Measurements from ENCODE around the gene ZNF778. TPM values are rescaled to one million over a fixed set of nuclear protein-coding genes. Genes with fewer than 3 reads are reported as not detected.

Gene ZNF778
- total and polyA plus RNA-seq, 2 of the 8 experiments (the other 6 are each of a cell fraction or from before 2014, with no cell fraction given) = 9.5 to 21.9 TPM

DNA sequence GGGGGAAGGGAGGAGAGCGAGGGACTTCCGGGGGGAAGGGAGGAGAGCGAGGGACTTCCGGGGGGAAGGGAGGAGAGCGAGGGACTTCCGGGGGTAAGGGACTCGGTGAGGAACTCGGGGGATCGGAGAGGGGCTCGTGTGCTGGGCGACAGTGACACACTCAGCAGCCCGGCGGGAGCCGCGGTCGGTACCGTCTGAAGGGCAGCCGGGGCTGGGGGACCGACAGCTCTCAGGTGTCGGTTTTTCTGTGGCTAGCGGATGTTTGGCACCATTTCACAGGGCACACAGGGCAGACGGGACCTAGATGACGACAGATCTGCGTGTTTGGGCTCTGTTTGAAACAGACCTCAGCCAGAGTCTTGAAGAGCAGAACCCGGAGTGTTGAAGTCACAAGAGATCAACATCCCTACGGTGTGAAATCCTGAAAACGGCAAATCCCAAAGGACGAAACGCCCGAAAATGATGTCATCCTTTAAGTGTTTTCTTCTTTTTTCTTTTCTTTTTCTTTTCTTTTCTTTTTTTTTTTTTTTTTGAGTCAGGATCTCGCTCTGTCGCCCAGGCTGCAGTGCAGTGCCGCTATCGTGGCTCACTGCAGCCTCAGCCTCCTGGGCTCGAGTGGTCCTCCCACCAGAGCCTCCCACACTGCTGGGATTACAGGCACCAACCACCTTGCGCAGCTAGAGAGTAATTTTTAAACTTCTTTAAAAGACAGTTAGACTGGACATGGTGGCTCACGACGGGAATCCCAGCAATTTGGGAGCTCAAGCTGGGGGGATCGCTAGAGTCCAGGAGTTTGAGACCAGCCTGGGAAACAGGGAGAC lies 23.9 kb downstream of the ZNF778 start (continued):
- TF ChIP-seq PHF8 (conservative IDR thresholded peaks at IDR 0.05; ENCODE audit: low read depth, low read length) (peak; percentile 90), KDM4A (IDR thresholded peaks at IDR 0.05; ENCODE audit: low read depth, low read length, severe bottlenecking) (peak; percentile 2), KDM5A (IDR thresholded peaks at IDR 0.05; ENCODE audit: low read length) (0 out of 2 replicates have a peak, but pooled peaks have one; percentile 31), FOSL1 (IDR thresholded peaks at IDR 0.05; ENCODE audit: insufficient read depth, low read depth, low read length) (no peak), BCL11A (IDR thresholded peaks at IDR 0.05; ENCODE audit: low read depth in 2 of 2, low read length in 2 of 2) (no peak), RBBP5 (IDR thresholded peaks at IDR 0.05; ENCODE audit: borderline replicate concordance, low read depth, low read length) (peak; percentile 44; the same call in 1 of the 2 replicates), SP4 (IDR thresholded peaks at IDR 0.05; ENCODE audit: low read length) (0 out of 2 replicates have a peak, but pooled peaks have one; percentile 65), RFX5 (IDR thresholded peaks at IDR 0.05; ENCODE audit: borderline replicate concordance, low read depth, low read length) (no peak), TBP (IDR thresholded peaks at IDR 0.05; ENCODE audit: low read depth, low read length) (peak; percentile 62; the same call in 1 of the 2 replicates), SIN3A (conservative IDR thresholded peaks at IDR 0.05 in 1 of 2, IDR thresholded peaks at IDR 0.05 in 1 of 2; ENCODE audit: low read depth in 1 of 2, low read length in 2 of 2) (peak in 1 of 2 experiments; percentile 65; a peak in 1 of 4 replicates), EGR1 (IDR thresholded peaks at IDR 0.05; ENCODE audit: borderline replicate concordance, low read depth, low read length) (0 out of 2 replicates have a peak, but pooled peaks have one; percentile 26), CEBPB (IDR thresholded peaks at IDR 0.05; ENCODE audit: low read depth, low read length) (no peak), SP2 (IDR thresholded peaks at IDR 0.05; ENCODE audit: low read length) (no peak), TAF1 (IDR thresholded peaks at IDR 0.05; ENCODE audit: low read depth, low read length) (peak; percentile 81), GABPA (IDR thresholded peaks at IDR 0.05; ENCODE audit: borderline replicate concordance, insufficient read depth, low read length) (peak; percentile 98; the same call in 1 of the 2 replicates), TAF7 (optimal IDR thresholded peaks at IDR 0.05; ENCODE audit: borderline replicate concordance, low read depth, low read length) (peak; percentile 46), SRF (IDR thresholded peaks at IDR 0.05; ENCODE audit: low read depth, low read length) (no peak), POLR2A (IDR thresholded peaks at IDR 0.05; ENCODE audit: control extremely low read depth in 1 of 2, low read depth in 2 of 2, low read length in 2 of 2) (peak; percentile 74 to 77)
- TF ChIP-seq, protein P1, sequence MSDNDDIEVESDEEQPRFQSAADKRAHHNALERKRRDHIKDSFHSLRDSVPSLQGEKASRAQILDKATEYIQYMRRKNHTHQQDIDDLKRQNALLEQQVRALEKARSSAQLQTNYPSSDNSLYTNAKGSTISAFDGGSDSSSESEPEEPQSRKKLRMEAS (IDR thresholded peaks at IDR 0.05) = peak; percentile 17; the same call in 1 of the 2 replicates
- TF ChIP-seq, protein P2, sequence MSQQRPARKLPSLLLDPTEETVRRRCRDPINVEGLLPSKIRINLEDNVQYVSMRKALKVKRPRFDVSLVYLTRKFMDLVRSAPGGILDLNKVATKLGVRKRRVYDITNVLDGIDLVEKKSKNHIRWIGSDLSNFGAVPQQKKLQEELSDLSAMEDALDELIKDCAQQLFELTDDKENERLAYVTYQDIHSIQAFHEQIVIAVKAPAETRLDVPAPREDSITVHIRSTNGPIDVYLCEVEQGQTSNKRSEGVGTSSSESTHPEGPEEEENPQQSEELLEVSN (IDR thresholded peaks at IDR 0.05) = no peak
